Rectal smooth muscle tissue (tissue), 1 donor: ENCODE data around the gene RLF.

Experiments used
- H3K27ac ChIP-seq: one replicate; pipeline ENCODE4 v1.7.0; 2013; ENCODE audit warnings: low read depth, low read length, inconsistent platforms
- H3K27me3 ChIP-seq: one replicate; pipeline ENCODE4 v1.7.0; 2013; ENCODE audit warnings: low read length; ENCODE audit not compliant: control insufficient read depth, insufficient read depth
- H3K36me3 ChIP-seq: one replicate; pipeline ENCODE4 v1.7.0; 2013; ENCODE audit warnings: low read length; ENCODE audit not compliant: control insufficient read depth, insufficient read depth
- H3K4me1 ChIP-seq: one replicate; pipeline ENCODE4 v1.7.0; 2013; ENCODE audit warnings: low read length; ENCODE audit not compliant: control insufficient read depth, insufficient read depth
- H3K4me3 ChIP-seq: one replicate; pipeline ENCODE4 v1.7.0; 2013; ENCODE audit warnings: low read length
- H3K9ac ChIP-seq: one replicate; pipeline ENCODE4 v1.7.0; 2013; ENCODE audit warnings: low read length

Gene RLF

GRCh38 chr1:40221977-40222772 is 61.0 kb downstream of the RLF start:
- H3K4me3 ChIP-seq = no peak overlapping the region
- H3K36me3 ChIP-seq = no peaks in the 10 kb centered on the region
- H3K4me1 ChIP-seq = no peaks in the 10 kb centered on the region
- H3K9ac ChIP-seq = no peak overlapping the region
- H3K27ac ChIP-seq = no peak overlapping the region
- no peaks in the 10 kb centered on the region for H3K27me3 ChIP-seq

- Histone ChIP-seq H3K27me3 (no peaks in the 10 kb centered on the region), H3K4me3 (no peak overlapping the region), H3K4me1 (no peaks in the 10 kb centered on the region), H3K27ac (no peak overlapping the region), H3K36me3 (no peaks in the 10 kb centered on the region), H3K9ac (no peak overlapping the region)
Measured at GRCh38 chr1:40224040-40224439, 62.9 kb downstream of the RLF start.

GRCh38 chr1:40226192-40226591 is 65.0 kb downstream of the RLF start:
- Histone ChIP-seq H3K4me3 (no peak overlapping the region), H3K36me3 (no peaks in the 10 kb centered on the region), H3K27me3 (no peaks in the 10 kb centered on the region), H3K4me1 (no peaks in the 10 kb centered on the region), H3K27ac (no peak overlapping the region), H3K9ac (no peak overlapping the region)

GRCh38 chr1:40232444-40232843 is 71.3 kb downstream of the RLF start:
- H3K9ac ChIP-seq = no peak overlapping the region
- no peaks in the 10 kb centered on the region for H3K27me3 ChIP-seq
- no peaks in the 10 kb centered on the region for H3K4me1 ChIP-seq
- peaks cover 15% of the 10 kb centered on the region for H3K36me3 ChIP-seq
- no peak overlapping the region for H3K27ac ChIP-seq
- H3K4me3 ChIP-seq = no peak overlapping the region

- H3K27me3 ChIP-seq = no peaks in the 10 kb centered on the region
- no peak overlapping the region for H3K27ac ChIP-seq
- no peaks in the 10 kb centered on the region for H3K4me1 ChIP-seq
- no peak overlapping the region for H3K4me3 ChIP-seq
- peaks cover 7% of the 10 kb centered on the region for H3K36me3 ChIP-seq
- no peak overlapping the region for H3K9ac ChIP-seq
Measured at GRCh38 chr1:40239626-40240025, 78.4 kb downstream of the RLF start.

GRCh38 chr1:40240390-40240789 is 79.2 kb downstream of the RLF start:
- H3K36me3 ChIP-seq = peaks cover 7% of the 10 kb centered on the region
- H3K4me1 ChIP-seq = no peaks in the 10 kb centered on the region
- no peak overlapping the region for H3K27ac ChIP-seq

GRCh38 chr1:40241362-40241761 is 80.2 kb downstream of the RLF start:
- Histone ChIP-seq H3K27ac (no peak overlapping the region), H3K27me3 (no peaks in the 10 kb centered on the region), H3K9ac (no peak overlapping the region), H3K36me3 (peaks cover 7% of the 10 kb centered on the region), H3K4me3 (no peak overlapping the region), H3K4me1 (no peaks in the 10 kb centered on the region)

More at GRCh38 chr1:40240390-40240789, 79.2 kb downstream of the RLF start:
- Histone ChIP-seq H3K9ac (no peak overlapping the region), H3K4me3 (no peak overlapping the region), H3K27me3 (no peaks in the 10 kb centered on the region)

- Histone ChIP-seq H3K4me3 (no peak overlapping the region), H3K27me3 (no peaks in the 10 kb centered on the region), H3K27ac (no peak overlapping the region), H3K9ac (no peak overlapping the region), H3K36me3 (no peaks in the 10 kb centered on the region), H3K4me1 (no peaks in the 10 kb centered on the region)
Measured at GRCh38 chr1:40243351-40243750, 82.2 kb downstream of the RLF start.

GRCh38 chr1:40244138-40244744 is 83.1 kb downstream of the RLF start:
- Histone ChIP-seq H3K9ac (no peak overlapping the region), H3K27me3 (no peaks in the 10 kb centered on the region), H3K4me1 (no peaks in the 10 kb centered on the region), H3K36me3 (no peaks in the 10 kb centered on the region), H3K4me3 (no peak overlapping the region), H3K27ac (no peak overlapping the region)

- H3K9ac ChIP-seq = no peak overlapping the region
- H3K27me3 ChIP-seq = no peaks in the 10 kb centered on the region
- no peak overlapping the region for H3K4me3 ChIP-seq
- no peak overlapping the region for H3K27ac ChIP-seq
- no peaks in the 10 kb centered on the region for H3K4me1 ChIP-seq
- no peaks in the 10 kb centered on the region for H3K36me3 ChIP-seq
Measured at GRCh38 chr1:40245686-40246085, 84.5 kb downstream of the RLF start.

GRCh38 chr1:40247655-40248054 is 86.5 kb downstream of the RLF start, which contains the start of gene TMCO2:
TMCO2 (plus strand) TSS chr1:40247937; CDS start chr1:40247994, 57 bp downstream.
- H3K27me3 ChIP-seq = no peaks in the 10 kb centered on the region

GRCh38 chr1:40248412-40248811 is 87.2 kb downstream of the RLF start:
- no peak overlapping the region for H3K27ac ChIP-seq
- H3K4me1 ChIP-seq = no peaks in the 10 kb centered on the region
- no peaks in the 10 kb centered on the region for H3K27me3 ChIP-seq
- H3K4me3 ChIP-seq = no peak overlapping the region
- H3K36me3 ChIP-seq = no peaks in the 10 kb centered on the region
- no peak overlapping the region for H3K9ac ChIP-seq

More at GRCh38 chr1:40247655-40248054, 86.5 kb downstream of the RLF start, which contains the start of gene TMCO2:
- Histone ChIP-seq H3K9ac (no peak within 1 kb of the TSS), H3K4me1 (no peaks in the 10 kb centered on the region), H3K36me3 (no peaks in the 10 kb centered on the region), H3K4me3 (no peak within 1 kb of the TSS), H3K27ac (no peak within 1 kb of the TSS)

GRCh38 chr1:40251456-40251855 is 90.3 kb downstream of the RLF start:
- H3K27me3 ChIP-seq = no peaks in the 10 kb centered on the region
- no peak overlapping the region for H3K4me3 ChIP-seq
- no peaks in the 10 kb centered on the region for H3K36me3 ChIP-seq
- peaks cover 4% of the 10 kb centered on the region for H3K4me1 ChIP-seq
- no peak overlapping the region for H3K9ac ChIP-seq
- H3K27ac ChIP-seq = no peak overlapping the region
